Stomach (tissue), 9 donors: Measurements from ENCODE around the gene PKMYT1. TPM values are rescaled to one million over a fixed set of nuclear protein-coding genes. Genes with fewer than 3 reads are reported as not detected.

Source experiments
- DNase-seq, 2 donors: peaks; one replicate each; pipeline versions ENCODE4 v3.0.0 to v3.0.0-alpha.2; 2013 to 2019
- H3K27ac ChIP-seq, 5 donors: fragments of 200-600 bp in 4 of 5; sonication (generic) in 4 of 5; one replicate each; pipeline ENCODE4 v1.5.1; 2013 to 2019; ENCODE audit warnings: mild to moderate bottlenecking in 1 of 5, moderate library complexity in 1 of 5
- H3K27me3 ChIP-seq, 3 donors: fragments of 200-600 bp; sonication (generic); one replicate each; pipeline ENCODE4 v1.5.1; 2017 to 2019; ENCODE audit warnings: mixed run types in 1 of 3
- H3K36me3 ChIP-seq, 4 donors: fragments of 200-600 bp; sonication (generic); 1 replicate in 3 of 4; 2 replicates in 1 of 4; pipeline ENCODE4 v1.5.1; 2016 to 2019
- H3K4me1 ChIP-seq, 4 donors: fragments of 200-600 bp; sonication (generic); one replicate each; pipeline ENCODE4 v1.5.1; 2016 to 2019
- H3K4me3 ChIP-seq, 4 donors: fragments of 200-600 bp; sonication (generic) in 3 of 4; one replicate each; pipeline ENCODE4 v1.5.1; 2016 to 2019; ENCODE audit warnings: mild to moderate bottlenecking in 1 of 4
- H3K9me3 ChIP-seq, 4 donors: fragments of 200-600 bp; sonication (generic); one replicate each; pipeline ENCODE4 v1.5.1; 2016 to 2019
- CTCF ChIP-seq, 7 experiments: fragments of 450-650 bp in 4 of 7; fragments of 200-600 bp in 3 of 7; sonication (generic) in 3 of 7; IDR thresholded peaks; one replicate each; pipeline ENCODE4 v1.5.1; 2016 to 2019; ENCODE audit warnings: antibody characterized with exemption in 7 of 7, control low read depth in 2 of 7, mild to moderate bottlenecking in 1 of 7
- EP300 ChIP-seq: sonication (generic); formaldehyde crosslinking; IDR thresholded peaks from one replicate; pipeline ENCODE4 v1.6.1; 2017; ENCODE audit warnings: antibody characterized with exemption
- POLR2A ChIP-seq, 4 donors: fragments of 450-650 bp; IDR thresholded peaks; one replicate each; pipeline ENCODE4 v1.6.1; 2016; ENCODE audit warnings: antibody characterized with exemption in 4 of 4, control low read depth in 2 of 4, mild to moderate bottlenecking in 1 of 4, moderate library complexity in 1 of 4
- POLR2AphosphoS5 ChIP-seq, 3 donors: sonication (generic); formaldehyde crosslinking; IDR thresholded peaks; one replicate each; pipeline ENCODE4 v1.6.1; 2016; ENCODE audit warnings: antibody characterized with exemption in 3 of 3
- WGBS, 5 donors: extraction: QIAGEN DNeasy Blood & Tissue Kit in 3 of 5; methylation state at CpG; one replicate each; pipeline versions ENCODE4 v1.1.5 to v1.1.7; 2013 to 2018; 5-methylcytosine and 5-hydroxymethylcytosine counted together
- intact Hi-C: fragments of 100-400 bp; cut with DNase I; formaldehyde crosslinking; loops from one replicate; pipeline ENCODE4 v1.15.1; 2023; ENCODE audit warnings: low total_unique reads
- polyA plus RNA-seq, 3 donors: library from polyadenylated mRNA; stranded (reverse); fragments of 200-250 nt; gene quantifications; one replicate each; pipeline ENCODE4 v1.2.3, GENCODE V29; 2013
- total RNA-seq, 5 donors: library from RNA; depleted of rRNA; stranded (reverse); fragments of >200 nt; gene quantifications; one replicate each; pipeline versions ENCODE4 v1.1.0 to v1.2.3, GENCODE V29; 2014 to 2016
- donor health status: healthy with polysubstance abuse.
- donor health status: Bipolar disorder and iron deficiency.
- donor health status: healthy.

PKMYT1 gene
- total and polyA plus RNA-seq, 8 donors = 1.8 to 19.3 (median 9.5) TPM

- Histone ChIP-seq H3K4me3 (peak overlapping the region in 3 of 4 donors; percentile 2 to 21 (median 16)), H3K27me3 (peaks cover 3 to 49% (median 27%) of the 10 kb centered on the region in 3 donors), H3K4me1 (peaks cover 22 to 58% (median 53%) of the 10 kb centered on the region in 4 donors), H3K36me3 (peaks cover 14 to 41% (median 23%) of the 10 kb centered on the region in 4 donors), H3K27ac (peak overlapping the region in 2 of 5 donors; percentile 17 to 34), H3K9me3 (no peaks in the 10 kb centered on the region)
- WGBS, 5 donors = 6 to 15% (median 9%) methylated on average over 28 to 58 of the region's 58 CpGs
- TF ChIP-seq CTCF (IDR thresholded peaks at IDR 0.05) (peak in 5 of 7 experiments; percentile 59 to 85 (median 83)), POLR2A (IDR thresholded peaks at IDR 0.05) (no peak), EP300 (no peak), POLR2AphosphoS5 (IDR thresholded peaks at IDR 0.05) (peak in 1 of 3 donors; percentile 84)
- intact Hi-C loops = no loop called here
- DNase-seq = peak; percentile 94 to 96
Observed at GRCh38 chr16:3027983-3028715, 47.9 kb upstream of the PKMYT1 start.

GRCh38 chr16:3027489-3027795 is 47.2 kb upstream of the PKMYT1 start:
- 82 to 93% (median 91%) methylated on average over 8 of the region's 8 CpGs for WGBS, 5 donors
- Histone ChIP-seq H3K27ac (no peak overlapping the region), H3K4me1 (peaks cover 29 to 65% (median 60%) of the 10 kb centered on the region in 4 donors), H3K27me3 (peaks cover 3 to 42% (median 22%) of the 10 kb centered on the region in 3 donors), H3K4me3 (no peak overlapping the region), H3K36me3 (peaks cover 14 to 41% (median 23%) of the 10 kb centered on the region in 4 donors), H3K9me3 (no peaks in the 10 kb centered on the region)
- no peak for DNase-seq
- intact Hi-C loops = no loop called here
- TF ChIP-seq EP300 = no peak
- TF ChIP-seq POLR2AphosphoS5 (IDR thresholded peaks at IDR 0.05) = no peak
- no peak for TF ChIP-seq CTCF (IDR thresholded peaks at IDR 0.05)
- TF ChIP-seq POLR2A (IDR thresholded peaks at IDR 0.05) = no peak

GRCh38 chr16:3026609-3027488 is 46.6 kb upstream of the PKMYT1 start:
- DNase-seq = no peak
- TF ChIP-seq POLR2A (IDR thresholded peaks at IDR 0.05) = no peak
- no peak for TF ChIP-seq POLR2AphosphoS5 (IDR thresholded peaks at IDR 0.05)
- no peak for TF ChIP-seq EP300
- TF ChIP-seq CTCF (IDR thresholded peaks at IDR 0.05) = no peak
- intact Hi-C loops = no loop called here
- Histone ChIP-seq H3K4me3 (no peak overlapping the region), H3K27me3 (peaks cover 3 to 36% (median 20%) of the 10 kb centered on the region in 3 donors), H3K9me3 (no peaks in the 10 kb centered on the region), H3K27ac (no peak overlapping the region), H3K36me3 (peaks cover 14 to 41% (median 23%) of the 10 kb centered on the region in 4 donors), H3K4me1 (peaks cover 35 to 71% (median 64%) of the 10 kb centered on the region in 4 donors)
- 88 to 94% (median 91%) methylated on average over 14 to 24 of the region's 24 CpGs for WGBS, 5 donors

GRCh38 chr16:3026003-3026378 is 45.7 kb upstream of the PKMYT1 start:
- WGBS, 5 donors = 85 to 93% (median 89%) methylated on average over 8 of the region's 8 CpGs
- intact Hi-C loops = no loop called here
- DNase-seq = no peak
- no peak overlapping the region for H3K4me3 ChIP-seq
- H3K27ac ChIP-seq = no peak overlapping the region
- peaks cover 42 to 76% (median 67%) of the 10 kb centered on the region in 4 donors for H3K4me1 ChIP-seq
- TF ChIP-seq POLR2AphosphoS5 (IDR thresholded peaks at IDR 0.05) = no peak
- no peak for TF ChIP-seq CTCF (IDR thresholded peaks at IDR 0.05)
- no peak for TF ChIP-seq POLR2A (IDR thresholded peaks at IDR 0.05)
- no peak for TF ChIP-seq EP300
- H3K9me3 ChIP-seq = no peaks in the 10 kb centered on the region
- H3K27me3 ChIP-seq = peaks cover 3 to 28% (median 19%) of the 10 kb centered on the region in 3 donors
- H3K36me3 ChIP-seq = peaks cover 14 to 41% (median 23%) of the 10 kb centered on the region in 4 donors
